ENCODE data around the gene SPECC1.

The SPECC1 gene

GRCh38 chr17:20228860-20229259 lies 219.7 kb downstream of the SPECC1 start:
- Histone ChIP-seq H3K27ac (replicated peaks) (no peak overlapping the region), H3K27me3 (ENCODE audit: insufficient read depth, poor library complexity, severe bottlenecking) (no peaks in the 10 kb centered on the region), H3K4me3 (replicated peaks; ENCODE audit: insufficient read depth, low read length) (no peak overlapping the region)
- TF ChIP-seq SPI1 (IDR thresholded peaks at IDR 0.05; ENCODE audit: borderline replicate concordance, low read depth): no peak
- TF ChIP-seq CTCF (IDR thresholded peaks at IDR 0.05; ENCODE audit: insufficient read depth, low read length): no peak
- no peak for TF ChIP-seq GABPA (IDR thresholded peaks at IDR 0.05; ENCODE audit: low read depth)
- TF ChIP-seq POLR2AphosphoS5 (IDR thresholded peaks at IDR 0.05; ENCODE audit: low read depth): no peak
- no peak for TF ChIP-seq REST (IDR thresholded peaks at IDR 0.05; ENCODE audit: insufficient replicate concordance, low read depth)
- DNase-seq (ENCODE audit: low read depth in 1 of 2, low spot score in 1 of 2): no peak

- Histone ChIP-seq H3K27ac (replicated peaks) (no peak overlapping the region), H3K4me3 (replicated peaks; ENCODE audit: insufficient read depth, low read length) (no peak overlapping the region), H3K27me3 (ENCODE audit: insufficient read depth, poor library complexity, severe bottlenecking) (no peaks in the 10 kb centered on the region)
- TF ChIP-seq POLR2AphosphoS5 (IDR thresholded peaks at IDR 0.05; ENCODE audit: low read depth): no peak
- TF ChIP-seq SPI1 (IDR thresholded peaks at IDR 0.05; ENCODE audit: borderline replicate concordance, low read depth): no peak
- TF ChIP-seq GABPA (IDR thresholded peaks at IDR 0.05; ENCODE audit: low read depth): no peak
- TF ChIP-seq CTCF (IDR thresholded peaks at IDR 0.05; ENCODE audit: insufficient read depth, low read length): no peak
- TF ChIP-seq REST (IDR thresholded peaks at IDR 0.05; ENCODE audit: insufficient replicate concordance, low read depth): no peak
- no peak for DNase-seq (ENCODE audit: low read depth in 1 of 2, low spot score in 1 of 2)
Measured at GRCh38 chr17:20230924-20231323, 221.8 kb downstream of the SPECC1 start.

GRCh38 chr17:20232611-20233010 lies 223.5 kb downstream of the SPECC1 start:
- no peak for TF ChIP-seq POLR2AphosphoS5 (IDR thresholded peaks at IDR 0.05; ENCODE audit: low read depth)
- no peaks in the 10 kb centered on the region for H3K27me3 ChIP-seq (ENCODE audit: insufficient read depth, poor library complexity, severe bottlenecking)

GRCh38 chr17:20234276-20234675 lies 225.1 kb downstream of the SPECC1 start:
- H3K27me3 ChIP-seq (ENCODE audit: insufficient read depth, poor library complexity, severe bottlenecking): no peaks in the 10 kb centered on the region
- TF ChIP-seq REST (IDR thresholded peaks at IDR 0.05; ENCODE audit: insufficient replicate concordance, low read depth) (no peak), SPI1 (IDR thresholded peaks at IDR 0.05; ENCODE audit: borderline replicate concordance, low read depth) (no peak), GABPA (IDR thresholded peaks at IDR 0.05; ENCODE audit: low read depth) (no peak), POLR2AphosphoS5 (IDR thresholded peaks at IDR 0.05; ENCODE audit: low read depth) (no peak), CTCF (IDR thresholded peaks at IDR 0.05; ENCODE audit: insufficient read depth, low read length) (no peak)
- DNase-seq (ENCODE audit: low read depth in 1 of 2, low spot score in 1 of 2): no peak
- H3K27ac ChIP-seq (replicated peaks): no peak overlapping the region
- no peak overlapping the region for H3K4me3 ChIP-seq (replicated peaks; ENCODE audit: insufficient read depth, low read length)

More at GRCh38 chr17:20232611-20233010, 223.5 kb downstream of the SPECC1 start:
- Histone ChIP-seq H3K4me3 (replicated peaks; ENCODE audit: insufficient read depth, low read length) (no peak overlapping the region), H3K27ac (replicated peaks) (no peak overlapping the region)
- no peak for DNase-seq (ENCODE audit: low read depth in 1 of 2, low spot score in 1 of 2)

Data from HL-60 (cell line).